Liver (tissue), 9 donors: Measurements from ENCODE around the gene STMP1. TPM values are rescaled to one million over a fixed set of nuclear protein-coding genes. Genes with fewer than 3 reads are reported as not detected.
A peak's percentile ranks its signal among the peaks of the same experiment; 100 is the strongest.

Experiments used
- DNase-seq: peaks from one replicate; pipeline ENCODE4 v3.0.0-alpha.2; 2017; ENCODE audit warnings: low spot score
- H3K27ac ChIP-seq, 2 donors: one replicate each; pipeline ENCODE4 v1.7.0; 2013; ENCODE audit warnings: inconsistent platforms in 2 of 2, low read length in 2 of 2, control low read depth in 1 of 2, low read depth in 1 of 2, mild to moderate bottlenecking in 1 of 2
- H3K27me3 ChIP-seq, 4 donors: one replicate each; pipeline versions ENCODE4 v1.6.1 to v1.7.0; 2013; ENCODE audit warnings: low read length in 3 of 4, inconsistent platforms in 1 of 4, mild to moderate bottlenecking in 1 of 4, moderate library complexity in 1 of 4; ENCODE audit not compliant: control insufficient read depth in 4 of 4, insufficient read depth in 4 of 4
- H3K36me3 ChIP-seq, 4 donors: one replicate each; pipeline versions ENCODE4 v1.6.1 to v1.7.0; 2013; ENCODE audit warnings: low read length in 3 of 4, mild to moderate bottlenecking in 3 of 4, low read depth in 1 of 4, moderate library complexity in 1 of 4; ENCODE audit not compliant: control insufficient read depth in 4 of 4, insufficient read depth in 3 of 4
- H3K4me1 ChIP-seq, 4 donors: one replicate each; pipeline versions ENCODE4 v1.6.1 to v1.7.0; 2013; ENCODE audit warnings: low read length in 3 of 4, mild to moderate bottlenecking in 3 of 4, moderate library complexity in 1 of 4; ENCODE audit not compliant: control insufficient read depth in 4 of 4, insufficient read depth in 4 of 4
- H3K4me3 ChIP-seq, 3 donors: one replicate each; pipeline versions ENCODE4 v1.6.1 to v1.7.0; 2013; ENCODE audit warnings: low read length in 3 of 3, control low read depth in 1 of 3, low read depth in 1 of 3, mild to moderate bottlenecking in 1 of 3
- H3K9ac ChIP-seq, 2 donors: one replicate each; pipeline ENCODE4 v1.7.0; 2013; ENCODE audit warnings: low read length in 2 of 2, mild to moderate bottlenecking in 2 of 2, moderate library complexity in 2 of 2, control low read depth in 1 of 2, low read depth in 1 of 2
- H3K9me3 ChIP-seq, 4 donors: one replicate each; pipeline versions ENCODE4 v1.6.1 to v1.7.0; 2013; ENCODE audit warnings: low read length in 3 of 4; ENCODE audit not compliant: control insufficient read depth in 4 of 4
- EGR1 ChIP-seq, 2 donors: IDR thresholded peaks; 2 replicates each; pipeline ENCODE4 v1.6.1; 2016 to 2018; ENCODE audit warnings: antibody characterized with exemption in 2 of 2, low read depth in 2 of 2
- GABPA ChIP-seq, 2 donors: IDR thresholded peaks in 1 of 2; conservative IDR thresholded peaks in 1 of 2; 2 replicates each; pipeline ENCODE4 v1.6.1; 2016; ENCODE audit warnings: antibody characterized with exemption in 2 of 2, mild to moderate bottlenecking in 1 of 2, moderate library complexity in 1 of 2
- HNF4G ChIP-seq: IDR thresholded peaks from 2 replicates; pipeline ENCODE4 v1.6.1; 2016; ENCODE audit warnings: antibody characterized with exemption
- JUND ChIP-seq, 2 donors: IDR thresholded peaks; 2 replicates each; pipeline ENCODE4 v1.6.1; 2016; ENCODE audit warnings: antibody characterized with exemption in 2 of 2
- NR2F2 ChIP-seq: IDR thresholded peaks from 2 replicates; pipeline ENCODE4 v1.6.1; 2016; ENCODE audit warnings: antibody characterized with exemption
- RXRA ChIP-seq, 2 donors: IDR thresholded peaks; 2 replicates each; pipeline ENCODE4 v1.6.1; 2017 to 2018; ENCODE audit warnings: antibody characterized with exemption in 2 of 2, mild to moderate bottlenecking in 1 of 2
- TAF1 ChIP-seq: conservative IDR thresholded peaks from 2 replicates; pipeline ENCODE4 v1.6.1; 2016; ENCODE audit warnings: antibody characterized with exemption, mild to moderate bottlenecking
- YY1 ChIP-seq: IDR thresholded peaks from 2 replicates; pipeline ENCODE4 v1.6.1; 2016; ENCODE audit warnings: antibody characterized with exemption, mild to moderate bottlenecking
- ZBTB33 ChIP-seq: IDR thresholded peaks from 2 replicates; pipeline ENCODE4 v1.6.1; 2016; ENCODE audit warnings: antibody characterized with exemption
- WGBS: extraction: QIAGEN DNeasy Blood & Tissue Kit; methylation state at CpG from one replicate; pipeline ENCODE4 v1.1.7; 2013; 5-methylcytosine and 5-hydroxymethylcytosine counted together
- polyA plus RNA-seq, 2 donors: library from polyadenylated mRNA; stranded (reverse) in 1 of 2; unstranded in 1 of 2; fragments of 200-250 nt in 1 of 2; fragments of >200 nt in 1 of 2; fragmentation: Nextera tagmentation in 1 of 2; extraction: Ambion mirVana in 1 of 2; gene quantifications; one replicate each; pipeline versions ENCODE4 v1.2.1 to v1.2.3, GENCODE V29; 2013 to 2015
- total RNA-seq, 2 donors: library from RNA; depleted of rRNA; stranded (reverse); fragments of >200 nt; gene quantifications; one replicate each; pipeline ENCODE4 v1.2.3, GENCODE V29; 2014
- TF ChIP-seq, protein P1 (sequence below): fragments of 150-350 bp; IDR thresholded peaks from 2 replicates; pipeline ENCODE4 v1.5.1; 2017; ENCODE audit warnings: improper control_type of control experiment, low read depth, low read length; ENCODE audit not compliant: missing input control
- TF ChIP-seq, protein P2 (sequence below): IDR thresholded peaks from 2 replicates; pipeline ENCODE4 v1.6.1; 2016; ENCODE audit warnings: antibody characterized with exemption
- donor health status: healthy.
- donor health status: healthy.
- donor health status: healthy.
- donor health status: healthy.
- donor health status: healthy.

The STMP1 gene
- total and polyA plus RNA-seq, 4 donors, result 6.8 to 30.7 (median 13.8) TPM

GRCh38 chr7:135693558-135693957, 31.2 kb downstream of the STMP1 start (continued):
- TF ChIP-seq, protein P1, sequence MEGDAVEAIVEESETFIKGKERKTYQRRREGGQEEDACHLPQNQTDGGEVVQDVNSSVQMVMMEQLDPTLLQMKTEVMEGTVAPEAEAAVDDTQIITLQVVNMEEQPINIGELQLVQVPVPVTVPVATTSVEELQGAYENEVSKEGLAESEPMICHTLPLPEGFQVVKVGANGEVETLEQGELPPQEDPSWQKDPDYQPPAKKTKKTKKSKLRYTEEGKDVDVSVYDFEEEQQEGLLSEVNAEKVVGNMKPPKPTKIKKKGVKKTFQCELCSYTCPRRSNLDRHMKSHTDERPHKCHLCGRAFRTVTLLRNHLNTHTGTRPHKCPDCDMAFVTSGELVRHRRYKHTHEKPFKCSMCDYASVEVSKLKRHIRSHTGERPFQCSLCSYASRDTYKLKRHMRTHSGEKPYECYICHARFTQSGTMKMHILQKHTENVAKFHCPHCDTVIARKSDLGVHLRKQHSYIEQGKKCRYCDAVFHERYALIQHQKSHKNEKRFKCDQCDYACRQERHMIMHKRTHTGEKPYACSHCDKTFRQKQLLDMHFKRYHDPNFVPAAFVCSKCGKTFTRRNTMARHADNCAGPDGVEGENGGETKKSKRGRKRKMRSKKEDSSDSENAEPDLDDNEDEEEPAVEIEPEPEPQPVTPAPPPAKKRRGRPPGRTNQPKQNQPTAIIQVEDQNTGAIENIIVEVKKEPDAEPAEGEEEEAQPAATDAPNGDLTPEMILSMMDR, result no peak
- TF ChIP-seq HNF4G (no peak), NR2F2 (no peak), GABPA (IDR thresholded peaks at IDR 0.05 in 1 of 2, conservative IDR thresholded peaks at IDR 0.05 in 1 of 2) (no peak), YY1 (no peak), ZBTB33 (no peak), TAF1 (no peak)

DNA sequence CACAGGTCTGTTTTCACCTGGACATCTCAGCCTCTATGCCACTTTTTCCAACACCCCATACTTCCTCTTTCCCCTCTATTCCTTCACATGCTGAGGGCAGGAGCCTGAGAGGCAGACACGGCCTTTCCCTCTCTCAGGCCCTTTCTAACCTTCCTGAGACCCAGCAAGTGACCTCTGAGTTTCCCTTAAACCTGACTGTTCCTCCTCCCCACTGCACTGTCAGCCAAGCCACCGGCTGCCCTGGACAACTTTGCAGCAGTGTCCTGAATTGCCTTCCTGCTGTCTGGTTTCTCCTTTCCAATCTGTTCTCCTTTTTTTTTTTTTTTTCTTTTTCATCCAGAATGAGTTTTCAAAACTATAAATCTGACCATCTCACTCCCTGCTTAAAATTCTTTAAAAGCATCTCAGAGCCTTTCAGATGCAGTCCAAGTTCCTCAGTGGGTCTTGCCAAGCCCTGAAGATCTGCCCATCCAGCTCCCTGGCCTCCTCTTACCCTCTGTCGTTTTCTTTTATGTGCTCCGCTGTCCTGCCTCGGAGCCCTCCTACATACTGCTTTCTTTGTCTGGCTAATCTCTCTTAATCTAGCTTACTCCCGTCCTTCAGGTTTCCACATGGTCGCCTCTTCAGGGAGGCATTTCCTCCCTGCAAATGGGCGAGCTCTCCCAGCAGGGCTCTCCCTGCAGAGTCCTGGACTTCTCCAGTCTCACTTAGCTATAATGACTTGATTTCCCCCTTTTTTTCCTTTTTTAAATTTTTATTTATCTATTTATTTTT, 35.1 kb downstream of the STMP1 start:
- Histone ChIP-seq H3K27me3 (no peaks in the 10 kb centered on the region), H3K9me3 (no peaks in the 10 kb centered on the region), H3K9ac (no peak overlapping the region), H3K4me1 (no peaks in the 10 kb centered on the region), H3K27ac (no peak overlapping the region), H3K36me3 (peaks cover 0 to 10% (median 1%) of the 10 kb centered on the region in 4 donors), H3K4me3 (no peak overlapping the region)
- WGBS, result 70% methylated on average over 8 of the region's 8 CpGs
- TF ChIP-seq NR2F2 (peak; percentile 60), EGR1 (IDR thresholded peaks at IDR 0.05; ENCODE audit: low read depth in 2 of 2) (no peak), GABPA (IDR thresholded peaks at IDR 0.05 in 1 of 2, conservative IDR thresholded peaks at IDR 0.05 in 1 of 2) (no peak)
- DNase-seq, result no peak

DNA sequence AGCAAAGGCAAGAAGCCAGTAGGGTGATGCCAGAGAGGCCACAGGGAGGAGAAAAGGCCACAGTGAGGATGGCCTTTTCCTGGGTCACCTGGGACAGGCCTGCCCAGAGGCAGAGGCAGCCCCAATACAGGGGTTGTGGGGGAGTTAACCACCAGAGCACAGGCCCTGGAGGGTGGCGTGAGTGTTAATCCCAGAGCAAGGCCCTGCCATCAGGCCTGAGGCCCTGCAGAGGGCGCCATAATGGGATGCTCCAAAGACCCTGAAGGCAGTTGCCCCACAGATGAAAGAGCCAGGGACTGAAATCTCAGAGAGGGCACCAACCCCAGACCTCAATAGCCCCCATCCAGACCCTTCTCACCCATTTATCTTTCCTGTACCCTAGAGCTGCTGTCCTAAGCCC, 41.8 kb downstream of the STMP1 start:
- WGBS, result 69% methylated on average over 2 of the region's 2 CpGs
- Histone ChIP-seq H3K36me3 (no peaks in the 10 kb centered on the region), H3K9me3 (no peaks in the 10 kb centered on the region), H3K9ac (no peak overlapping the region), H3K4me1 (no peaks in the 10 kb centered on the region), H3K27ac (no peak overlapping the region), H3K4me3 (no peak overlapping the region), H3K27me3 (no peaks in the 10 kb centered on the region)
- DNase-seq, result no peak
- TF ChIP-seq, protein P2, sequence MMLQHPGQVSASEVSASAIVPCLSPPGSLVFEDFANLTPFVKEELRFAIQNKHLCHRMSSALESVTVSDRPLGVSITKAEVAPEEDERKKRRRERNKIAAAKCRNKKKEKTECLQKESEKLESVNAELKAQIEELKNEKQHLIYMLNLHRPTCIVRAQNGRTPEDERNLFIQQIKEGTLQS, result no peak
- TF ChIP-seq NR2F2, result no peak
- TF ChIP-seq EGR1 (IDR thresholded peaks at IDR 0.05; ENCODE audit: low read depth in 2 of 2), result no peak
- TF ChIP-seq, protein P1, result no peak
- no peak for TF ChIP-seq JUND (IDR thresholded peaks at IDR 0.05)
- TF ChIP-seq RXRA (IDR thresholded peaks at IDR 0.05), result no peak
